ENCODE results near the gene NMRAL1. TPM values are rescaled to one million over a fixed set of nuclear protein-coding genes. Genes with fewer than 3 reads are reported as not detected.

The NMRAL1 gene
- total RNA-seq, 1 donor from 2014 or later: 43.5 TPM

GRCh38 chr16:4508806-4509205 is 34.4 kb upstream of the NMRAL1 start:
- Histone ChIP-seq H3K36me3 (peaks cover 79% of the 10 kb centered on the region), H3K4me3 (no peak overlapping the region), H3K27me3 (ENCODE audit: low read depth) (no peaks in the 10 kb centered on the region), H3K4me1 (peaks cover 41% of the 10 kb centered on the region), H3K9me3 (no peaks in the 10 kb centered on the region), H3K27ac (no peak overlapping the region)
- ATAC-seq (no peak), DNase-seq (no peak)
- intact Hi-C loops (cut with DNase I): no loop called here
- TF ChIP-seq, protein P1, sequence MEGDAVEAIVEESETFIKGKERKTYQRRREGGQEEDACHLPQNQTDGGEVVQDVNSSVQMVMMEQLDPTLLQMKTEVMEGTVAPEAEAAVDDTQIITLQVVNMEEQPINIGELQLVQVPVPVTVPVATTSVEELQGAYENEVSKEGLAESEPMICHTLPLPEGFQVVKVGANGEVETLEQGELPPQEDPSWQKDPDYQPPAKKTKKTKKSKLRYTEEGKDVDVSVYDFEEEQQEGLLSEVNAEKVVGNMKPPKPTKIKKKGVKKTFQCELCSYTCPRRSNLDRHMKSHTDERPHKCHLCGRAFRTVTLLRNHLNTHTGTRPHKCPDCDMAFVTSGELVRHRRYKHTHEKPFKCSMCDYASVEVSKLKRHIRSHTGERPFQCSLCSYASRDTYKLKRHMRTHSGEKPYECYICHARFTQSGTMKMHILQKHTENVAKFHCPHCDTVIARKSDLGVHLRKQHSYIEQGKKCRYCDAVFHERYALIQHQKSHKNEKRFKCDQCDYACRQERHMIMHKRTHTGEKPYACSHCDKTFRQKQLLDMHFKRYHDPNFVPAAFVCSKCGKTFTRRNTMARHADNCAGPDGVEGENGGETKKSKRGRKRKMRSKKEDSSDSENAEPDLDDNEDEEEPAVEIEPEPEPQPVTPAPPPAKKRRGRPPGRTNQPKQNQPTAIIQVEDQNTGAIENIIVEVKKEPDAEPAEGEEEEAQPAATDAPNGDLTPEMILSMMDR (IDR thresholded peaks at IDR 0.05): no peak

GRCh38 chr16:4507588-4508345 is 33.3 kb upstream of the NMRAL1 start:
- TF ChIP-seq, protein P1 (IDR thresholded peaks at IDR 0.05): no peak
- H3K4me1 ChIP-seq: peaks cover 33% of the 10 kb centered on the region
- no peaks in the 10 kb centered on the region for H3K27me3 ChIP-seq (ENCODE audit: low read depth)
- H3K4me3 ChIP-seq: no peak overlapping the region
- no peaks in the 10 kb centered on the region for H3K9me3 ChIP-seq
- H3K36me3 ChIP-seq: peaks cover 70% of the 10 kb centered on the region
- H3K27ac ChIP-seq: no peak overlapping the region
- DNase-seq: no peak
- ATAC-seq: no peak
- intact Hi-C loops (cut with DNase I): no loop called here

DNA sequence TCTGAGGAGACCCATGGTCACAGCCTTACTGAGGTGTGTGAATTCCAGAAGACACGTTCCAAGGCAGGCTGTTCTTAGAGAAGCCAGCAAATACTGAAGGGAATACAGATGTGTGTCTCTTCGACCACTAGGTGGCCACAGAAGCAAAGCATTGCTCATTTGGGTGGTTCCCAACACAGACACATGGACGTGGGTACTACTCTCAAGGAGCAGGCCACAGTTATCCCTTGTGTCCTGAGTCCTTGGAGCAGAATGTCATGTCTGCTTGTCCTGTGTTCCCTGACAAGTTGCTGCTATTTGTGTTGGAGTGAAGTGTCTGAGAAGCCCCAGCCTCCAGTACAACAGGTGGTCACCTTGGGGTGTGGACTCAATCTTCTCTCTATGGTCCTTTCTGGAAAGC is 32.0 kb upstream of the NMRAL1 start:
- no peak overlapping the region for H3K27ac ChIP-seq
- H3K27me3 ChIP-seq (ENCODE audit: low read depth): no peaks in the 10 kb centered on the region
- ATAC-seq: peak; percentile 81 to 87
- H3K9me3 ChIP-seq: no peaks in the 10 kb centered on the region
- intact Hi-C loops (cut with DNase I): no loop called here
- H3K4me1 ChIP-seq: peaks cover 30% of the 10 kb centered on the region
- no peak overlapping the region for H3K4me3 ChIP-seq
- TF ChIP-seq, protein P1 (IDR thresholded peaks at IDR 0.05): peak; percentile 79
- DNase-seq: no peak
- H3K36me3 ChIP-seq: peaks cover 57% of the 10 kb centered on the region

DNA sequence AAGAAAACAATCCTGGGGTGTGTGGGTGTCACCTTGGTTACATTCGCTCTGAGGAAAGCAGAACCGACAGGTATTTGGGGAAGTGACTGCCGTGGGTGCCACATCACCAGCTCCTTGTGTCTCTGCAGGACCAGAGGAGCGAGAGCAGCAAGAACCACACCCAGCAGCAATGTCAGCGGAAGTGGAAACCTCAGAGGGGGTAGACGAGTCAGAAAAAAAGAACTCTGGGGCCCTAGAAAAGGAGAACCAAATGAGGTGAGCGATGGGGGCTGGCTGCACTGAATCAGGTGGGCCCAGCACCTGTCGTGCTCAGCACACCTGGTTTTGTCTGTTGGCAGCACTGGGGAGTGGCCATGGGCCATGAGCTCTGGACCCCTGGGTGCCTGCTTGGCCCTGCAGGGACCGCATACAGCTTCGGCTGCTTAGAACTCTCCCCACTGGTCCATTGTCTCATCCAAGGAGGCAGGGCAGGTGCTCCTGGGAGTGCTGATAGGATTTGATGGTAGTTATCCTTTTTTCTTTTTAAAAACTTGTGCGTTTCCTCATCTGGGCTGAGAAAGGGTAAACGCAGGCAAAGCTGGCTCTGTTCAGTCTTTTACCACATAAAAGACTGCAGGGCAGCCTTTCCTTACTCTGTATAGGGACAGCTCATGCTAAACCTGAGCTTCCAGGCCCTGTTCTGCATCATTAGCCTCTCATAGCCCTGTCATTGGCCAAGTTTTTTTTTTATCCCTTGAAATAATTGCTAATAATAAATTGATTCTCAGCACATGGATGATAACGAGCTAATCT is 31.1 kb upstream of the NMRAL1 start:
- intact Hi-C loops (cut with DNase I): no loop called here
- H3K4me1 ChIP-seq: peaks cover 31% of the 10 kb centered on the region
- H3K27me3 ChIP-seq (ENCODE audit: low read depth): no peaks in the 10 kb centered on the region
- no peak overlapping the region for H3K4me3 ChIP-seq
- DNase-seq: peak; percentile 80
- H3K36me3 ChIP-seq: peaks cover 48% of the 10 kb centered on the region
- H3K27ac ChIP-seq: peak overlapping the region; percentile 56
- peak; percentile 60 to 76 for ATAC-seq
- H3K9me3 ChIP-seq: no peaks in the 10 kb centered on the region
- TF ChIP-seq, protein P1 (IDR thresholded peaks at IDR 0.05): no peak

GRCh38 chr16:4501071-4501478 is 26.6 kb upstream of the NMRAL1 start:
- TF ChIP-seq, protein P1 (IDR thresholded peaks at IDR 0.05): no peak
- Histone ChIP-seq H3K36me3 (peaks cover 15% of the 10 kb centered on the region), H3K4me3 (no peak overlapping the region), H3K4me1 (peaks cover 34% of the 10 kb centered on the region), H3K27me3 (ENCODE audit: low read depth) (no peaks in the 10 kb centered on the region), H3K9me3 (no peaks in the 10 kb centered on the region), H3K27ac (no peak overlapping the region)
- intact Hi-C loops (cut with DNase I): no loop called here
- DNase-seq (no peak), ATAC-seq (peak in 1 of 2 donors; percentile 14)

Measured in lower lobe of right lung (tissue), 2 donors.